HG03108 (cell line): Measurements from ENCODE around the gene SRSF4.

Experiments used
- ATAC-seq: cut with Tn5 transposase; IDR thresholded peaks from one replicate; pipeline ENCODE4 v1.9.1; 2021; ENCODE audit warnings: moderate library complexity; ENCODE audit not compliant: unreplicated experiment

SRSF4 gene

DNA sequence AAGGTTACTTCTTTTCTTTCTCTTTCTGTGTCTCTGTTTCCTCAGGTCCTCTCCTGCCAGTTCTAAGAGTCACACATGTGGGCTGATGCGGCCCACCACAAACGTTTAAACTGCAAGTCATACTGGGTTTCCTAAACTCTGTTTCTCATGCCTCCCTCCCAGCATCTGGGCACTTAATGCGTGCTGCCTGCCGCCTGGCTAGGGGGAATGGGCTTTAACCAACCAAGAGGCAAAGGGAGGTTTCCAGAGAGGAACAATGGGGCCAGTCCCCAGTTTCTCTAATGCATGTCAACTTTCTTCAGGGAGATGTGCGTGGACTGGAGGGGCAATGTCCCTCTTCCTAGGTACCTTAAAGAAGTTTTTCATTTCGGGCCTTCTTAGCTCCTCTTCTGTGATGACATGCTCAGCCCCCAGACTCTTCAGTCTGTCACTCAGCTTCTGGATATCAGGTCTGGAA is 19.9 kb upstream of the SRSF4 start:
- ATAC-seq, result no peak

DNA sequence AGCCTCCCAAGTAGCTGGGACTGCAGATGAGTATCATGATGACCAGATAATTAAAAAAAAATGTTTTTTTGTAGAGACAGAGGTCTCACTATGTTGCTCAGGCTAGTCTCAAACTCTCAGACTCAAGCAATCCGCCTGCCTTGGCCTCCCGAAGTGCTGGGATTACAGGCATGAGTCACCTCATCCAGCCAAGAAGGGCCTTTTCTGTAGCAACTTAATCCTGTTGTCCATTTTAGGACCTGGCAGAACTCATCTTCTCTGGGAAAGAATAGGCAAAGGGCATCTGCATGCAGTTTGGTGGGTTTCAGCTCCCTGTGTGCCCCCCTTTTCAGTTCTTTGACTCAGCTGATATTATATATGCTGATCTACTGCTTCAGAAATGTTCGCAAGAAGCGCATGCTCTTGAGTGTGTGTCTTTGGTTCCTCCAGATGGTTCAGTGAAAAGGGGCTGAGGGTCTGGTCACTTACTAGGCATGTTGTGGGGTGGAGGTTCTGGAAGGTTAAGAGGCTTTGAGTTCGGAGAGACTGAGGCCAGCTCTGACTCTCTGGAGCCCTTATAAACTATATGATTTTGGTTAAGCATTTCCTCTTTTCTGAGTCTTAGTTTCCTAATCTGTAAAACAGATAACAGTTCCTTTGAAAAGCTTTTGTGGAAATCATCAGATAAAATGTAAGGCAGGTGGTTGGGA is 19.4 kb upstream of the SRSF4 start:
- no peak for ATAC-seq

DNA sequence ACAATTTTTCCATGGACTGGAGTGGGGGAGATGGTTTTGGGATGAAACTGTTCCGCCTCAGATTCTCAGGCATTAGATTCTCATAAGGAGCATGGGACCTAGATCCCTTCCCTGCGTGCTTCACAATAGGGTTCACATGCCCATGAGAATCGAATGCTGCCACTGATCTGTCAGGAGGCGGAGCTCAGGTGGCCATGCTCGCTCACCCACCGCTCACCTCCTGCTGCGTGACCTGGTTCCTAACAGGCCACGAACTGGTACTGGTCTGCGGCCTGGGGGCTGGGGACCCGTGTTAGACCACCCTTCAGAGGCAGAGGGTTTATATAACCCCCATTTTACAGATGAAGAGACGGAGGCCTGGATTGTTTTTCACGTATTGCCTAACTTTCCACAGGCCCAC is 16.3 kb upstream of the SRSF4 start:
- ATAC-seq, result no peak

DNA sequence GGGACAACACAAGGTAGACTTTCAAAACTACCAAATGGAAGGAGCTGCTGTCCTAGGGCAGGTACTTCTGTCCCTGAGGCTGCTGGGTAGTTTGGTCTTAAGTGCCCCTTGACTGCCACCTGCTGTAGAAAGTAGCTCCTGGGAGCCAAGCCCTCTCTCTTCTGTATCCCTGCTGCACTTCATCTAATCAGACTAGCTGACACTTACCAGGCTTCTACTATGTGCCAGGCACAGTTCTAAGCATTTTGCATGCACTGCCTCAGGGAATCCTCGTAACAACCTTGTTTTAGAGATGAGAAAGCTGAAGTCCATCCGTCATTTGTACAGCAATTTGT is 15.9 kb upstream of the SRSF4 start:
- ATAC-seq, result no peak

DNA sequence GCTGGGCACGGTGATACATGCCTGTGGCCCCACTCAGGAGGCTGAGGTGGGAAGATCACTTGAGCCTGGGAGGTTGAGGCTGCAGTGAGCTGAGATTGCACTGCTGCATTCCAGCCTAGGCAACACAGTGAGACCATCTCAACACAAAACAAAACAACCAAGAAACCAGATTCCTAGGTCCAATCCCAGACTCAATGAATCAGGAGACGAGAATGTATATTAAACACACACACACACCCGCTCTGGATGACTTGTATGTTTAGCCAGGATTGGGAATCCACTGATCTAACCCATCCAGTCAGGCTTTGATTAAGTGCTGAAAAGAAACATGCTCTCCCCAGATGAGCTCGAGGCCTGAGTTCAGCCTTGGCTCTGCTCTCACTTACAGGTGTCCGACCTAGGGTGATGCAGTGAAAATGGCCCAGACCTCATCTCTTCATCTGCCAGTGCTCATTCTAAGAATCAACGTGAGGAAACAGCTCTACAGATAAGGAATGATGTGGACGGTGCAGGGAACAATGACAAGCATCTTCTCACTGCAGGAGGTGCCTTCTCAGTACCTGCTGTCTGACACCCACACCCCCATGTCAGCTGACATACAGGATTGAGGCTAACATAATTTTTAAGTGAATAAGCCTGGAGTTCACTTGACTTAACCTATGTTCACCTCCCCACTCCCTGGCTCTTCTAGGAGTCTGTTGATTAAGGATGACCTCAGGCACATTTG is 15.3 kb upstream of the SRSF4 start:
- ATAC-seq, result no peak

DNA sequence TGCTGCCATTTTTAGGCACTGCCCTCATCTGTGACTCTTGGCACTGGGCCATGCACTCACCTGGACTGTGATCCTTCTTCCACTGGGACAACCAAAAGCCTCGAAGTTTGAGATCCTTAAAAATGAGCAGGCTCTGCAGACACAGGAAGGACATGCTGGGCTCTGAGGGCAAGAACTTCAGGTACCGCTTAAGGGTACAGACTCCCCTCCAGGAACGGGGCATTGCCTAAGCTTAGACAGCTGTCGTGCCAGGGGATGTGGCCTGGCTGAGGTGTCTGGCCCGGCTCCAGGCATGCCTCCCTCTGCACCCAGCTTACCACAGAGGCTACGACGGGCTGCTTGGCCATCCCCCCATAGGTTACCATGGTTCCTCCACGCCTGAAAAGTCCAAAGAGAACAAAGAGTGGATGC is 14.2 kb upstream of the SRSF4 start:
- ATAC-seq, result no peak

DNA sequence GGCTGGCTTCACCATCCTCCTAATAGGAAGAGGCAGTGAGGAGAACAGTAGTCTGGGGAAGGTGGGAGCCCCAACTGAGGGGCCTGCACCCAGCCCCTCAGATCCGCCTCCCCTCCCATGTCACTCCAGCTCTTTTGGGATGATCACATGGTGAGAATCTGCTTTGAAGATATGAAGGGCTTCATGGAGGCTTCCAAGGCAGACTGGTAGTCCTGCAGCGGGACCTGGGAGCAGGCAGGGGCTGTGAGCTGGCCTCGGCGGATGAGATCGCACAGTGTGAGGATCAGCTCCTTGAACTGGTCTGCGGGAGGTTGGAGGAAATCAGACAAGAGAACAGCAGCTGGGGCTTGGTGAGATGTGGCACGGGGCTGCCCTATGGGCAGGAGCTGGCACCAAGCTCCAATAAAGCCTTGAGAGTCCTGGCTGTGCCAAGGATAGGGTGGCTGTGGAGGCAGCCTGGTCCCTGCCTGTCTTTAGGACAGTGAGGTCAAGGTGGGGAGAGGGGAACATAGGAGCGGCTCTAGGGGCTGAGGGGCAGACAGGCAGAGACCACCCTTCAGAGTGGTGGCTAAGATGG is 12.3 kb upstream of the SRSF4 start:
- no peak for ATAC-seq

DNA sequence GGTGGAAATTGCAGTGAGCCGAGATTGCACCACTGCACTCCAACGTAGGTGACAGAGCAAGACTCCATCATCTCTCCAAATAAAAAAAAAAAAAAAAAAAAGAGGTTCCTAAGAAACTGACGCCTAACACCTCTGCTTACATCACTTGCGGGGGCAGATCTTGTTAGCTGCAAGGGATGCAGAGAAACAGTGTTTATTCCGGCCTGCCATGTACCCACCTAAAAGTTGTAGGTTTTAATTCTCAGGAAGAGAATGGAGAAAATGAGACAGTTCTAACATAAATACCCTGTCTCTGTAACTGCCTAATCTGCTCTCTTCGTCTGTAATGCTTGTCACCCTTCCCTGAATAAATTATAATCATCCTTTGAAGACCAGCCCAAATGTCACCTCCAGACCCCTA is 9.0 kb upstream of the SRSF4 start:
- no peak for ATAC-seq

DNA sequence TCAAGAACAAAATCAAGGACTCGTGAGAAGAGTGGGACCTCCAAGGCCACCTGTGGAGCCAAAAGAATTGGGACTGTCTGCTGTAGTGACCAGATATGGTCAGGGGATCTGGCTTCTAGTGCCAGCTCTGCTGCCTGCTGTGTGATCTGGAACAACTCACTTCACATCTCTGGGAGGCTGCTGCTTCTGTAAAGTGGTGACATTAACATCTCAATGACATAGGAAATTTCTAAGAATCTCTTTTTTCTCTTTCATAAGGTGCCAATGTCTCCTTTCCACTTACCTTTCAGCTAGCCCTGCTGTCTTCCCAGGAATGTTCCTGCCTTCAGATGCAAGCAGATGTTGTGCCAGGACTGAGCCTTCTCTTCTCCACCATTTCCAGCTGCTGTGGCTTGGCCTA is 5.0 kb upstream of the SRSF4 start:
- ATAC-seq, result no peak

DNA sequence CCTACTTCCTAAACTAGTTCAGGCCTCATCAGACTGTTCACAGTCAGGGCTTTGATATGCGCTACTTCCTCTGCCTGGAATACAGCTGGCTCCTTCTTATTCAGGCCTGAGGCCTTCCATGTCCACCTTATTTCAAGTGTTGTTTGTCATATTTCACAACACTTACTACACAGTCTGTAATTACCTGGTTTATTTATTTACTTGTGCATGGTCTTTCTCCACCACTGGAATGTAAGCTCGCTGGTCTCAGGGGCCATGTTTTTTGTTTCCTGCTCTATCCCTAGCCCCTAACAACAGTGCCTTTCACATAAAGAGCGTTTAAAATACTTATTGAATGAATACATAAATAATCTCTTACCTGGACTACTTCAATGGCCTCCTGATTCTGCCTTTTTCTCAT is 4.6 kb upstream of the SRSF4 start:
- ATAC-seq, result no peak

DNA sequence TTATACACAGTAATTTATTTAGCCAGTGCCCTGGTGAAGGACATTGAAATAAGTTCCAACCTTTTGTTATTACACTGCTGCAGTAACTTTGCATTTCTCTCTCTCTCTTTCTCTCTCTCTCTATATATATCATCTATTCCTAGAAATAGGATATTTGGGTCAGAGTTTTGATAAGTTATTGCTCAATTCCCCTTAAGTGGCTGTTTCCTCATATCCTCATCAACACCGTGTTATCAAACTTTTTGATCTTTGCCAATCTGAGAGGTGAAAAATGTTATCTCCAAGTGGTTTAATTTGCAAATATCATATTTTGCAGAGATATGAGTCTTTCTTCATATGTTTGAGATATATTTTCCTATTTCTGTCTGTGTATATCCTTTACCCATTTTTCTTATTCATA is 1.6 kb upstream of the SRSF4 start:
- ATAC-seq, result no peak

DNA sequence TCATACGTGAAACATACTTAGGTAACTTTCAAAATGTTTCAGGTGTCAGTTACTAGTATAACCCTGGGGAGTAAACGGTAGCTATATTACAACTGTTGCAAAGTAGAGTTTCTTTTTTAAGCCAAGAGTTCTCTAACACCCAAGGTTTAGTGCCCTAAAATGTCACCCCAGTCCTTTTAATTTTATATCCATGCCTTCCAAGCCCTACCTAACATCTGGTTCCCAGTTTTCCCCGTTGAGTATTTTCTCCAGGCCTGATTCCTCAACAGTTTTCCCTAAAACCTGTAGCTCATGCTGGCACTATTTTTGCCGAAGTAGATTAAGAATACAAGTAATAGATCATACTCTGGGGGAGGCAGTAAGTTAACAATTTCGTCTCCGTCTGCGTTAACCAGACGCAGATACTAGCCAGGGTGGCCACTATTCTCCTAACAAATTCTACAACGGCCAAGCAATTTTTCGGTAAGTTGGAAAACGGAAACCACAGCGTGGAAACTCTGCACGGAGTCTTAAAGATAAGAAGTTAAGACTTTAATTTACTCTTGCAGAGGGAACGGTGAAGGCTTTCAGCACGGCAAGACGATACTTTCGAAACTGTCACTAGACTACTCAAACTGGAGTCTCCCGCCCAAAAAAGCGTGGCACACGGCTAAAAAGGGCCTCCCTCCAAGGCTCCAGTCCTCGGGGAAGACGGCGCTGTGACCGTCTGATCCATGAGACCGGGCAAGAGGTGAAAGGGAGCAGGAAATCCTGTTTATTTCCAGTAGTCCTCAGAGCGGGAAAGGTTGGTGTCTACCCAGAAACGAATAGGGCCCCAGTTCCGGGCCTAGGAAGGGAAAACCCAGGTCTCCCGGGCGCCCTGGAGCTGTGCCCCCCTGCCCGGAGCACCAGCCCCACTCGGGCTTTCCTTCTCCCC is 945 bp downstream of the SRSF4 start:
- no peak for ATAC-seq

DNA sequence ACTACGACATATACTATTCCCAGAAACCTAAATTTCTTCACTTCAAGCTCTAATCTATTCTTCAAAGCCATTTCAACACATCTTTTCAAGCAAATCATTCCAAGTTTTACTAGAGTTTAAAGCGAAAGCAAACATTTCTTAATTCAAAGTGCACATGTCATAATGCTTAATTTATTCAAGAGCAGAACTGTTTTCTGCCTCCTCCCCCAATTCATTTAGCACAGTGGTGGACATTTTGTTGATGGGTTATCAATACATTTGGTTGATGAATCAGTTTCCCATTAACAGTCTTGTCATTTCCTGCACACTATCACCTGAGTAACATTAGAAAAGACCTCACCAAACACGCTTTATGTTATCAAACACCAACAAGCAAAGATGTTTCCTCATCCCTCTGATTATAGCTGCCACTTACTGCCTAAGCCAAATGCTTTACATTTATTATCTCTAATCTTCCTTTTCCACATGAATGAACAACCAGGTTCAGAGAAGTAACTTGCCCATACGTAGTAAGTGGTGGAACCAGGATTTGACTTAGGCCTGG is 2.0 kb downstream of the SRSF4 start:
- no peak for ATAC-seq

DNA sequence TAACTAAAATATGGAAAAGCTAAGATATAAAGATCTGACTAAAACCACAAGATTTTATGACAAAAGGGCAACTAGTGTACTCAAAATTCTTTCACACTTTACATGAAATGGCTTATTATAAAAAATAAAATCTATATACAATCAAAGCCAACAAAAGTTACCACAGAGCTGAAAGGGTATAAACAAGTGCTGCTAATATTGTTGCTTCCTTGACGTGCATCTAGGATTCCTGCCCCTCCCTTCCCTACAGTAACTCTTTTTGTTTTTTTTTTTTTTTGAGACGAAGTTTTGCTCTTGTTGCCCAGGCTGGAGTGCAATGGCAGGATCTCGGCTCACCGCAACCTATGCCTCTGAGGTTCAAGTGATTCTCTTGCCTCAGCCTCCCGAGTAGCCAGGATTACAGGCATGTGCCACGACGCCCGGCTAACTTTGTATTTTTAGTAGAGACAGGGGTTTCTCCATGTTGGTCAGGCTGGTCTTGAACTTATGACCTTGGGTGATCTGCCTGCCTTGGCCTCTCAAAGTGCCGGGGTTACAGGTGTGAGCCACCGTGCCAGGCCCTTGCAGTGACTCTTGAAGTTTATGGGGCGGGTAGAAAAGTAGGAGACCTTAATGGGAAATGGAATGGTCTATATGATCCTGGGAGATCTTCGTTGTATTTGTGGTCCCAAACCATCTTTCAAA is 4.5 kb downstream of the SRSF4 start:
- no peak for ATAC-seq

DNA sequence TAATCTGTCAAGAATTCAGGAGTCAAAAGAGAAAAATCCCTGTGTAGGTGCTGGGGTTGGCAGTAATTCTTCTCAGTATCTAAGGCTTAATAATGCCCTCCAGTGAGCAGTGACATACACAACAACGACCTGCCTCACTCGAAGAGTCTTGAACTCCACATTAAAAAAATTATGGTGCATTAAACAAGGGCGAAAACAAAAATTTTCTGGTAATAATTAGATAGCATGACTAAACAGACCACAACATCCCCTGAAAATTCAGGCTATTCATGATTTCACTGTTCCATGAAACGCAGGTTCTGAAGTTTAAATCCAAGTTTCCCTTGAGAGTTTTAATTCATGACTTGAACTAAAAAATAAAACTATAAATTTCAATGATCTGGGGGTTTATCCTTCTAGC is 5.1 kb downstream of the SRSF4 start:
- no peak for ATAC-seq

DNA sequence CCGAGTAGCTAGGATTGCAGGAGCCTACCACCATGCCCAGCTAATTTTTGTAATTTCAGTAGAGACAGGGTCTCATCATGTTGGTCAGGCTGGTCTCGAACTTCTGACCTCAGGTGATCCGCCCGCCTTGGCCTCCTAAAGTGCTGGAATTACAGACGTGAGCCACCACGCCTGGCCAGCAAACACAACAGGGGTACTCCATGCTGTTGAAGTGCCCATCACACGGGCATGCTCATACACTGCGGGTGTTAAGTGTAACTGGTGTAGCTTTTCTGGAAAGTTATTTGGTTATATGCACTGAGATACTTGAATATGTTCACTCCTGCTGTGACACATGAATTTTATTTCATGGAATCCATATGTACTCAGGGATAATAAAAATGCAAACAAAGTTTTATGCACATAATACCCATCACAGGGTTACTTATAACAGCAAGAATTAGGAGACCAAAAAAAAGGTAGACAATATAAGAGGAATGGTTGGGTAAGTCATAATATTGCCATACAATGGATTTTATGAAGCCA is 9.2 kb downstream of the SRSF4 start:
- ATAC-seq, result no peak

DNA sequence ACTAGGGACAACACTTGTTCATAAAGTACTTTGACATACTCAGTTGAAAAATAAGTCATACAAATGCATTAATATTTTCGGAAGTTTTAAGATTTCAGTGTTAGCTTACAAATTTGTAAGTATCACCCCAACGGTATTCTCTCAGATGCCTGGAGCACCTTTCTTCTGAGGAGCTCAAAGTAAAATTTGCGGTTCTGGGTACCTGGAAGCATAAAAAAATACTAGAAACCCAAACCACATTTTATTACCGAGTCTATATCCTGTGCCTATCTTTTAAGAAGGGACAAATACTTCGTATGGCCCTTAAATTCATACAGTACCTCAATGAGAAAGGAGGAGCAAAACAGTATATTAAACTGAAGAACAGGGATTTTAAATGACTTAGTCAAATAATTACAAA is 10.2 kb downstream of the SRSF4 start:
- ATAC-seq, result no peak

DNA sequence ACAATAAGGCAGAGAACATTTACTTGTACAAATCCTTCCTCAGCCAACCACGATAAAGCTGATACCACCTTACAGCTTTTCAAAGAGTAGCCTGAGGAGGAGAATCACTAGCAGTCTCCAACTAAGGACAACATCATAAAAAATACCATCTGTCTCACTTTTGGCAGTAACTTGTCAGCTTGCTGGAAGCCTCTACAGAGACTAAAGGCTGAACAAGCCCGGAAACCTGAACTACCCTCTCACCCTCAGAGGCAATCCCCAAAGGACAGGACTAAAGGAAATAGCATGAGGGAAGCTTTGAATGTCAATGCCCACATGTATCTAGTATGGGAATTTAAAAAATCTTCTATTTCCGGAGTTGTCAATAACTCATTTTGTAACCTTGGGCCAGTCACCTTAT is 10.6 kb downstream of the SRSF4 start:
- no peak for ATAC-seq

DNA sequence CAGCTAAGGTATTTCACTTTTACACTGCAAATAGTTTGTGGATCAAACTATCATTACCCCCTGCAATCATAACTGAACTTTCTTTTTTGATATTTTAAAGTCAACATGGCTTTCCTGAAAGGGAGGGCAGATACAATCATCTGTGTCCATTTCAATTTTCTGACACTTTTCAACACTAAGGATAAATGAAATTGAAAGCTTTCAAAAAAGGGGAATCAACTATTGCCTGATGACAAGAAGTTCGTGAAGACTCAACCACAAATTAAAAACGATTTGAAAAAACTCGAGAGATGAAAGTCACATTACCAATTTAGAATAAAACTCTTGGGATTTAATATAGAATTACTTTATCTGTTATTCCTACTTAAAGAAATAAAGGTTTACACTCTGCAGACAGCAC is 11.7 kb downstream of the SRSF4 start:
- no peak for ATAC-seq

DNA sequence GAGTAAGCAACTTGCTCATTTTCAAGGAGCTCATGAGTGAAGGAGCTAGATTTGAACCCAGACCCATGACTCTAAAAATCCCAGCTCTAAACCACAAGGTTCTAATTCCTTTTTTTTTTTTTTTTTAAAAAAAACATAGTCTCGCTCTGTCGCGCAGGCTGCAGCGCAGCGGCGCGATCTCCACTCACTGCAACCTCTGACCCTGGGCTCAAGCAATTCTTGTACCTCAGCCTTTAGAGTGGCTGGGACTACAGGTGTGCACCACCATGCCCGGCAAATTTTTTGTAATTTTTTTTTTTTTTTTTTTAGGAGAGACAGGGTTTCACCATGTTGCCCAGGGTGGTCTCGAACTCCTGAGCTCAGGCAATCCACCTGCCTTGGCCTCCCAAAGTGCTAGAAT is 13.8 kb downstream of the SRSF4 start:
- no peak for ATAC-seq
